ENCODE results near the gene KRTCAP2.
"Not testable (repeated sequence)": the region's sequence is repeated elsewhere in the genome, so short reads cannot be mapped to it uniquely, and the experiment has no call there.

KRTCAP2 gene
- total RNA-seq = 2.9 to 4.5 reads per million in 2 experiments

- DNase-seq (ENCODE audit: low read depth) = peak; percentile 88
These were observed at the start of gene KRTCAP2 for GRCh38 chr1:155172732-155173477. Gene KRTCAP2, minus strand, starts transcription at chr1:155173304. Its CDS starts 80 bp downstream, at chr1:155173224.

GRCh38 chr1:155220211-155220965 is 47.3 kb upstream of the KRTCAP2 start:
- not testable (repeated sequence) for DNase-seq (ENCODE audit: low read depth)

- no peak for DNase-seq (ENCODE audit: low read depth)
These were observed 46.5 kb upstream of the KRTCAP2 start for GRCh38 chr1:155219592-155220031.

GRCh38 chr1:155218854-155219591 is 45.9 kb upstream of the KRTCAP2 start:
- no peak for DNase-seq (ENCODE audit: low read depth)

DNA sequence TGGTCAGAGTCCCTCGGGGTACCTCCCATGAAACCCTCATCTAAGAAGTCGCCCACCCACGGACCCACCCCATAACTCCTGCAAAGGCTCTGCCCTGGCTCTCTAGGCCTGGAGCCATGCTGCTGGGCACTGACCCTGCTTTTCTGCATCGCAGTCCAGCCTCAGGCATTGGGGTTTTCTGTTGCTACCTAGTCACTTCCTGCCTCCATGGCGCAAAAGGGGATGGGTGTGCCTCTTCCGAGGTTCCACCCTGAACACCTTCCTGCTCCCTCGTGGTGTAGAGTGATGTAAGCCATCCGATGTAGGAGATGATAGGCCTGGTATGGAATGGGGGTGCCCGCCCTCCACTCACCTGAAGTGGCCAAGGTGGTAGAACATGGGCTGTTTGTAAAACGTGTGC is 41.6 kb upstream of the KRTCAP2 start:
- not testable (repeated sequence) for DNase-seq (ENCODE audit: low read depth)

DNA sequence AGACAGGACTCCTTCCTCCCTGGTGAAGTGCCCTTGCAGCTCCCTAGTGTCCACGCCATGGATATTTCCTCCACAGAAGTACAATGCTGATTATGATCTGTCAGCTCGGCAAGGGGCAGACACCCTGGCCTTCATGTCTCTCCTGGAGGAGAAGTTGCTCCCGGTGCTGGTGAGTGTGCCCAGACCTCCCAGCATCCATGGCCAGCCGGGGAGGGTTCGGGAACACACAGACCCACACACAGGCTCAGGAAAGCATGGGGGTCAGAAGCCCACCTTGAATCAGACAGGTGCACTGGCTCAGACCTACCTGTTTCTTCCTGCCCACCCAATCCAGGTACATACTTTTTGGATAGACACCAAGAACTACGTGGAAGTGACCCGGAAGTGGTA is 38.9 kb upstream of the KRTCAP2 start:
- DNase-seq (ENCODE audit: low read depth) = not testable (repeated sequence)

GRCh38 chr1:155211381-155212050 is 38.4 kb upstream of the KRTCAP2 start:
- DNase-seq (ENCODE audit: low read depth) = not testable (repeated sequence)

DNA sequence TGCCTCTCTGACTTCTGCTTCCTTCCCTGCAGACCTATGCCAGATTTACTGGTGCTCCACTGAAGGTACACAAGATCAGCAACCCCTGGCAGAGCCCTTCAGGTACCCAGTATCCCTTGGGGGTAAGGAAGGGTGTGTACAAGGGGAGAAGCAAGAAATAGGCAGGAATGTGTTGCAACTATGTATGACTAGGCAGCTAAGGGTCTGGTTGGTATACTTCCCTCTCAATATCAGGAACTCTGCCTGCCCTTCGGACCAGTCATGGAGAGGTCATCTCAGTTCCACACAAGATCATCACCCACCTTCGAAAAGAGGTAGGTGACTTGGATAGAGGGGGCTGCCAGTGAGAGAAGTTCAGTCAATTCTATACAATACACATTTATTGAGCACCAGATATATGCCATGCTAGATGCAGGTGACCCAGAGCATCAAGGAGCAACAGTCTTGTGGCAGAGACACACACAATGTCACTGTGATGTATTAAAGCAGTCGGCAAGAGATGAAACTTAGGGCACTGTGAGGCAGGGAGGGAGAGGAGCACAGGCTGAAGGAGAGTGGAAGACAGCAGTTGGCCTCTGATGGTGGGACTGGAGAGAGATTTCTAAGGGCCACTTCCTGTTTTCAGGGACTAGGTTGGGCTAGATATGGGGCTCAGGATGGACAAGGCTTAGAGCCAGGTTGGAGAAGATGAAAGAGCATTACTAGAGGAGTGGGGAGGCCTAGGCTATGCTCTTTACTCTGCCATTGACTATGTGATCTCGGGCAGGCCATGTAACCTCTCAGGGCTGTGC is 37.4 kb upstream of the KRTCAP2 start:
- DNase-seq (ENCODE audit: low read depth) = no peak

DNA sequence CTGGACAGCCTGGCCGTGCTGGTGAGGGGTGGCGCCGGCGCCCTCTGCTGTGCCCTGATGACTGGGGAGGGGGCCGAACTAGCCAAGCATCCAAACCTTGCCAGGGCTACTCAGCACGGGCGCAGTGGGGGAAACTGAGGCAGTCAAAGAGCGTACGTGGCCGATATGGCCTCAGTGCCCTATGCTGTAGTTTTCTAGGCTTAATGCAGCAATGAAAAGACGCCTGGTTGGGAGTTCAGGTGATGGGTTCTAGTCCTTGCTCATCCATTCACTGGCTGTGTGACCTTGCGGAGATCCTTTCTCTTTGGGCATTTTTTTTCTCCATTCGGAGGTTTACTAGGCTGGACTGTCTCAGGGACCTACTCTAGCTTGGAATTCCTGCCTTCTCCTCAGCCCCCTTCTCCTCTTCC is 36.2 kb upstream of the KRTCAP2 start:
- DNase-seq (ENCODE audit: low read depth) = no peak

- DNase-seq (ENCODE audit: low read depth) = peak; percentile 85
These were observed 35.6 kb upstream of the KRTCAP2 start, which contains the start of gene MTX1 for GRCh38 chr1:155208541-155209311. Gene MTX1, plus strand, starts transcription at chr1:155208695. Its CDS starts 110 bp downstream, at chr1:155208805.

- DNase-seq (ENCODE audit: low read depth) = no peak
These were observed 34.9 kb upstream of the KRTCAP2 start, which contains the start of gene THBS3 for GRCh38 chr1:155207806-155208540. Gene THBS3, minus strand, starts transcription at chr1:155207897. Its CDS starts 21 bp downstream, at chr1:155207876.

DNA sequence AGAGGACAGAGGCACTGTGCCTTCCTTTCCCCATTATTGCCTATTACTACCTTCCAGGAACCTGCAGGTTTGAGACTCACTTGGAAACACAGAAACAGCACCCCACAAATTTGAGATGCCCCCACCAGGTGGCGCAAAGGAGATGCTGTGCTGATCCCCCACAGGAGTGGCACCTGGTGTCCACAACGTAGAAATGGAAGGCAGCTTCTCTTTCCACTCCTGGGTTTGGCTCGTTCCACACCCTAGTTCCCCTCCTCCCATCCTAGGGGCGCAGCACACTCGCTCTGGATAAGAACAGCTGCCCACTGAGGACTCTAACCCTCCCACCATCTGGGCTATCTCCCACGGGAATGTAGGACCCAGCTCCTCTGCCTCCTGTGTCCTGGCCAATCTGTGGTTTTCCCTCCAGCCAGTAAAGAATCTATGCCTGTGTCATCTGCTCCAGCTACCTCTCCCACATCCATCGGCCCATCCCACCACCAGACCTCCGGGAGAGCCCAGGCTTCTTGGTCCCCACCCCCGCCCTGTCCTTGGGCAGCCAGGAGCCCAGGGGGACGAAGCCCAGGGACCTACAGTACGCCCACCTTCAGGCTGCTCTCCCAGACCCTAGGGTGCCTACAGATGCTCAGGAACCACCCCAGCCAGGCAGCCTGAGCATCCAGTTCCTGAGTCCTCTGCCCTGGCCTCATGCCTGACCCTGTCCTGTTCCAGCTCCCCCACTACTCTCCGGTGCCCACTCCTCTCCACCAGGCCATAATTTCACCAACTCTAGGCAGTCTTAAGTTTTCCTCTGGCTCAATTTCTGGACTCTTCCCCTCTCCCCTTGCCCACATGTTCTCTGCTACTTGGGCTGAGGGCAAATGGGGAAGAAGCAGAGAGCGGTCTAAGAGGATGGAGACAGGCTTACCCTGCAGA is 34.0 kb upstream of the KRTCAP2 start:
- DNase-seq (ENCODE audit: low read depth) = peak; percentile 86

DNA sequence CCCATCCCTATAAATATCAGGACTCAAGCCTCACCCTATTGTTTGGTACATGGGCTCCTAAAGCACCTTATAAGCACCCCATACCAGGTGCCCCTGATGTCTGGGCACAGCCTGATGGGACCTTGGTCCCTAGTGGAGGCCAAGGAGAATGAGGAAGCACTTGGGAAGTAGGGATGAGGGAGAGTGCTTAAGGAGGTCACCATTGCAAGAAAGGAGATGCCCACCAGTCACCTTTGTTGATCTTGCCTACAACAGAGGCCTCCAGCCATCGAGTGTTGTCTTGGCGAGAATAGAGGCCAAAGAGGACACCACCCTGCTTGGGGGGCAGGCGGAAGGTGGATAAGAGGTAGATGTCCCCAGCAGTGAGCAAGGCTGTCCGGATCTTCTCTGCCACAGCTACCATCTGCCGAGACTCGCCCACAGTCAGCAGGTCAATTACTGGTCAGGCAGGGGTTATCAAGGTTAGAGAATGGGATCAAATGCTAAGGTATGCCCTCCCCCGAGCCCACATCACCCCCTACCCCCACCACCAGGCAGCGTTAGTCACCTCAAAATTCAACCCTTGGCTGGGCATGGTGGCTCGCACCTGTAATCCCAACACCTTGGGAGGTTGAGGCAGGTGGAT is 33.0 kb upstream of the KRTCAP2 start:
- DNase-seq (ENCODE audit: low read depth) = no peak

DNA sequence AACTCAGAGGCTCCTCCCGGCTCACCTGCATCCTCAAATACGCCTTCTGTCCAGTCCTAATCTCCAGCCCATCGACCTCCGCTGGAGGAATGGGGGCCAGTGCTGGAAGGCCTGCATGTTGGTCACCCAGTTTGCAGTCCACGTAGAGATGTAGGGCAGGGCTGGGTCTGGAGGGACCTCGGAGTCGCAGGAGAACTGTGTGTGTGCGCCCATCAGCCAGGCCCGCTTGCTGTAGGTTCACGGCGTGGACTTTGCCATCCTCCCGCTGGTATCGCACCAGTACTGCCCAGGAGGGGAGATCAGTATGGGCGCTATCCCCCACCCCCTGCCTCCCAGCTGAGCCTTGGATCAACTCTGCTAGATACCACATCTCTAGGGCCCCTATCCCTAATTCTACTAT is 31.9 kb upstream of the KRTCAP2 start:
- no peak for DNase-seq (ENCODE audit: low read depth)

DNA sequence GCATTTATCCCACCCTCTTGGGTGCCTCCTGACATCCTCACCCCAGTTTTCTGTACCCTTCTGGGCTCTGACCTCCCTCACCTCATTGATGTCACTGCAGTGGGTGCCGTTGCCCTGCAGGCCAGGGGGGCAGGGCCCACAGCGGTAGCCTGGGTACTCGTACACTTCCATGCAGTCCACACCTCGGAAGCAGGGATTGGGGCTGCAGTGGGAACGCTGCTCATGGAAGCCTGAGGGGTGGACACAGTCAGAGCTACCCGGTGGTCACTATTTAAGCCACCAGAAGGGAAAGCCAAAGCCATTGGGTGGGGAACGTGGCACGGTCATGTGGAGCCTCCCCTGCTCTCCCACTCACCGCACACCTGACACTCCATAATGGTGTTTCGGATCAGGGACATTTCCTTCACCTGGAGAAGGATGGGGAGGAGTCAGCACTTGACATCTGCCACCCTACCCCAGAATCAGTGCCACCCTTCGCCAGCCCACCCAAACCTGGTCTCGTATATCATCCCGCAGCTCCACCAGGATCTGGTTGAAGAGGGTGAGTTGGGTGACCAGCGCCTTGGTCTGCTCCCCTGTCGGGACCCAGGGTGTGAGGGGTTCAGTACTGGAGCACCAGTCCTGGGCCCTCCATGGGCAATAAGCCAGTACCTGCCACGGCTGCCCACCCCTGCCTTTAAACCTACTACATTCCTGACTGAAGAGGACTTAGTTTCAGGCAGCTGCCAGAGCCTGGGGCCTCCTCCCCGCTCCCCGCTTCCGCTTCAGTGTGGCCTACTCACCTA is 29.8 kb upstream of the KRTCAP2 start:
- DNase-seq (ENCODE audit: low read depth) = no peak

GRCh38 chr1:155202198-155202597 is 29.1 kb upstream of the KRTCAP2 start:
- DNase-seq (ENCODE audit: low read depth) = no peak

DNA sequence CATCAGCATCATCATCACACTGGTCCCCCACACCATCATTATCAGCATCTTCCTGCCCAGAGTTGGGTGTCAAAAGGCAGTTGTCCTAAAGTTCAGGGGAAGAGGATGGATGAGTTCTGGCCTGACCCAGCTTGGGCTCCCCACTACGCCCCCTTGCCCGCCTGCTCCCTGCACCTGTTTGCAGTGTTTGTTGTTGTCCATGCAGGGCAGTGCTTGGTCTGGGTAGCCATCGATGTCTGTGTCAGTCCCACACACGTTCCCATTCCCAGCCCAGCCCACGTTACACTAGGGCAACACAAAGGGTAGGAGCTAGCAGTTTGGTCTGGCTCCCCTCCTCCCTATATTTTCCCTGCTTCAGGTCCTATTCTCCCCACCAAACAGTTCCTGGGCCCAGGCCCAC is 27.8 kb upstream of the KRTCAP2 start:
- DNase-seq (ENCODE audit: low read depth) = no peak

Measured in T follicular helper cell (primary cell).